ENCODE results near the gene FOXM1. TPM values are rescaled to one million over a fixed set of nuclear protein-coding genes. Genes with fewer than 3 reads are reported as not detected.

FOXM1 gene
- total RNA-seq, 6 experiments from 2014 or later: 41.9 to 96.4 (median 89.6) TPM

DNA sequence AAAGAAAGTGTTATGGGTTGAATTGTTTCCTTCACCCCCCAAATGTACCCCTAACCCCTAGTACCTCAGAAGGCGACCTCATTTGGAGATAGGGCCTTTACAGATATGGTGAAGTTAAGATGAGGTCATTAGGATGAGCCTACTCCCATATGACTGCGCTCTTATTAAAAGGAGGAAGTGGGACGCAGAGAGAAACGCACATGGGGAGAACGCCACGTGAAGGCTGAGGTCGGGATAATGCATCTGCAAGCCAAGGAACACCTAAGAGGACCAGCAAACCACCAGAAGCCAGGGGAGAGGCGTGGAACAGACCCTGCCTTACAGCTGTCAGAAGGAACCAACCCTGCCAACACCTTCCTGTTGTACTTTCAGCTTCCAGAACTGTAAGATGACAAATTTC lies 40.4 kb downstream of the FOXM1 start:
- H3K4me1 Mint-ChIP-seq (ENCODE audit: low read depth): peaks cover 12% of the 10 kb centered on the region; the same call in 1 of the 2 replicates
- H3K27me3 Mint-ChIP-seq (ENCODE audit: insufficient read depth): peaks cover 8% of the 10 kb centered on the region
- DNase-seq: no peak
- no peaks in the 10 kb centered on the region for H3K9me3 Mint-ChIP-seq
- peaks cover 4% of the 10 kb centered on the region; the same call in 1 of the 2 replicates for H3K36me3 Mint-ChIP-seq (ENCODE audit: low read depth)
- no peak overlapping the region for H3K27ac Mint-ChIP-seq
- H3K4me3 Mint-ChIP-seq: no peak overlapping the region
- TF ChIP-seq, protein P1, sequence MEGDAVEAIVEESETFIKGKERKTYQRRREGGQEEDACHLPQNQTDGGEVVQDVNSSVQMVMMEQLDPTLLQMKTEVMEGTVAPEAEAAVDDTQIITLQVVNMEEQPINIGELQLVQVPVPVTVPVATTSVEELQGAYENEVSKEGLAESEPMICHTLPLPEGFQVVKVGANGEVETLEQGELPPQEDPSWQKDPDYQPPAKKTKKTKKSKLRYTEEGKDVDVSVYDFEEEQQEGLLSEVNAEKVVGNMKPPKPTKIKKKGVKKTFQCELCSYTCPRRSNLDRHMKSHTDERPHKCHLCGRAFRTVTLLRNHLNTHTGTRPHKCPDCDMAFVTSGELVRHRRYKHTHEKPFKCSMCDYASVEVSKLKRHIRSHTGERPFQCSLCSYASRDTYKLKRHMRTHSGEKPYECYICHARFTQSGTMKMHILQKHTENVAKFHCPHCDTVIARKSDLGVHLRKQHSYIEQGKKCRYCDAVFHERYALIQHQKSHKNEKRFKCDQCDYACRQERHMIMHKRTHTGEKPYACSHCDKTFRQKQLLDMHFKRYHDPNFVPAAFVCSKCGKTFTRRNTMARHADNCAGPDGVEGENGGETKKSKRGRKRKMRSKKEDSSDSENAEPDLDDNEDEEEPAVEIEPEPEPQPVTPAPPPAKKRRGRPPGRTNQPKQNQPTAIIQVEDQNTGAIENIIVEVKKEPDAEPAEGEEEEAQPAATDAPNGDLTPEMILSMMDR (IDR thresholded peaks at IDR 0.05): no peak

DNA sequence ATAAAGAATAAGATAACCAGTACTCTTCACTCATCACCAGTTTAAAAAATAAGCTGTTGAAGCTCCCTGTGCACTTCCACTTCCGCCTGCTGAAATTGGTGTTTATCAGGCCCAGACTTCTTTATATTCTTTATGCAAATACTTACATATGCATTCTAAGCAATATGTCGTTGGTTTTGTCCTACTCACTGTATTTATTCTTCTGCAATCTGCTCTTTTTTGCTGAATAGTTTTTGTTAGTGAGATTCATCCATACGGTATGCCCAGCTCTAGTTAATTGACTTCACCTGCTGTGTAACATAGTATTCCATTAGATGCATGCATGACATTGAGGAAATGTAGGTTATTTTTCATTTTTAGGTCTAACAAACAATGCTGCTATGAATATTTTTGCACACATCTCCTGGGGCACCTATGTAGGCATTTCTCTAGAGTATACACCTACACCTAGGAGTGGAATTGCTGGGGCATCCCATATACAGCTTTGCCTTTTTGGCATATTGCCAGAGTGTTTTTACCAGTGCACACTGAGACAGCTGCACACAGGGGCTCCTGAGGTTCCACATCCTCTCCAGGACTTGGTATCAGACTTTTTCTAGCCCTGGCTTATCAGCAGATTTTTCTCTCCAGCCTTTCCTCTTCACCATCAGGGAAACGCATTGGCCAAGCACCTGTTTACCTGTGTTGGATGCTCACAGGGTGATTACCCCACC lies 41.1 kb downstream of the FOXM1 start:
- peaks cover 5% of the 10 kb centered on the region; the same call in 1 of the 2 replicates for H3K36me3 Mint-ChIP-seq (ENCODE audit: low read depth)
- H3K4me3 Mint-ChIP-seq: no peak overlapping the region
- peaks cover 9% of the 10 kb centered on the region for H3K27me3 Mint-ChIP-seq (ENCODE audit: insufficient read depth)
- peaks cover 12% of the 10 kb centered on the region; the same call in 1 of the 2 replicates for H3K4me1 Mint-ChIP-seq (ENCODE audit: low read depth)
- no peak overlapping the region for H3K27ac Mint-ChIP-seq
- TF ChIP-seq, protein P1 (IDR thresholded peaks at IDR 0.05): no peak
- no peaks in the 10 kb centered on the region for H3K9me3 Mint-ChIP-seq
- DNase-seq: no peak

DNA sequence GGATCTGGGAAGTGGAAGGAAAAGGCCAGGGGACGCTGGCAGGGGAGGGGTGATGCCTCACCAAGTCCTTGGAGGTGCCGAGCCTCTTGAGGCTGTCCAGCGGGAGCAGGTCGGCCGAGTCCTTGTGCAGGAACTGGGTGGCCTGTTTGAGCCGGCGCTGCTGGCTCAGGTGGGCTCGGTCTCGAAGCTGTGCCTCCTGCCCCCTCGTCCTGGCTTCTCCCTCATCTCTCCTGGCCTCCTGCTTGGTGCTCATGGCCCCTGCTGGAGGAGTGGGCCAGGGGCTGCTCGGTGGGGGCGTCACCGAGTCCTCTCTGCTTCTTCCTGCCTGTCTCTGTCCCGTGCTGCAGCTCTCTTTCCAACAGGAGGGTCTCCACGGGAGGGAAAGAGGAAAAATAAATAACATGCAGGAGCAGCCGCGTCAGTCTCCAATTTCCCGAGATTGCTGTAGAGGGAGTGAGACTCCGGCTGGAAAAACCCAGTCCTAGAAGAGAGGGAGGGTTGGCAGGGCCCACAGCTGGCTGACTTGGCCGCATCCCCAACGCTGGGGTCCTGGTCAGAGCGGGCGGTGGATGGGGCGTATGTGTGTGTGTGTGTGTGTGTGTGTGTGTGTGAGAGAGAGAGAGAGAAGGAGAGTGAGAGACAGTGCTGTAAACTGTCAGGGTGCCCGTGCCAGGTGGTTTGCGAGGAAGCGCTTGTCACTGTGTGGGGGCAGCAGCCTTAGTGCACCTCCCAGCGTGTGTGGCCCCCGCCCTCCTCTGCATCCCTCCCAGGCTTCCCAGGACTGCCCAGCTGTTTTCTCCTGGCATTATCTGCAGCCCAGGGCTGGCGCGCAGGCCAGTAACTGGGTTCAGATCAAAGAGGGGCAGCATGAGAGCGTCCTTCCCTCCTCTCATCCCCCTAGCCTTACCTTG lies 42.1 kb downstream of the FOXM1 start, which contains the start of gene NRIP2:
TSS of gene NRIP2 (minus strand) at position 455 of the 911 bp plus-strand sequence. CDS start at position 403, 52 bp downstream.
- Mint-ChIP-seq H3K9me3 (no peaks in the 10 kb centered on the region), H3K4me3 (peak within 1 kb of the TSS; percentile 62), H3K27me3 (ENCODE audit: insufficient read depth) (peaks cover 10% of the 10 kb centered on the region), H3K4me1 (ENCODE audit: low read depth) (peaks cover 12% of the 10 kb centered on the region; the same call in 1 of the 2 replicates), H3K27ac (no peak within 1 kb of the TSS), H3K36me3 (ENCODE audit: low read depth) (peaks cover 5% of the 10 kb centered on the region; the same call in 1 of the 2 replicates)
- TF ChIP-seq, protein P1 (IDR thresholded peaks at IDR 0.05): no peak
- no peak for DNase-seq

DNA sequence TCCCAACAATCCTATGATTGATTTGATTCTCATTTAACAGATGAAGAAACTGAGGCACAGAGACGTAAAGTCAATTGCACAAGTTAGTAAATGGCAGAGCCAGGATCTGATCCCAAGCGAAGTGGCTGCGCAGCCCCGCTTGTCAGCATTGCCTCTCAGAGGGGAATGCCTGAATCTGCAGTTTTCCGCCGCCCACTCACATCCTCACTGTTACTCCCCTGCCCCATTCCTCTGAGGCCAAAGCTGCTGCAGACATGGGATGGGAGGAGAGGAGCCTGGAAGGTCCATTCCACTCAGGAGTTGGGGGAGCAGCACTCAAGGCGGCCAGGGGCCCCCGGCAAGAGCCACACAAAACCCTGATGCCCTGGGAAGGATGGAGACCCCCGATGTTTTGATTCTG lies 43.2 kb downstream of the FOXM1 start:
- H3K4me3 Mint-ChIP-seq: no peak overlapping the region
- TF ChIP-seq, protein P1 (IDR thresholded peaks at IDR 0.05): no peak
- no peak overlapping the region for H3K27ac Mint-ChIP-seq
- peaks cover 5% of the 10 kb centered on the region; the same call in 1 of the 2 replicates for H3K36me3 Mint-ChIP-seq (ENCODE audit: low read depth)
- no peak for DNase-seq
- peaks cover 10% of the 10 kb centered on the region for H3K27me3 Mint-ChIP-seq (ENCODE audit: insufficient read depth)
- H3K9me3 Mint-ChIP-seq: no peaks in the 10 kb centered on the region
- peaks cover 12% of the 10 kb centered on the region; the same call in 1 of the 2 replicates for H3K4me1 Mint-ChIP-seq (ENCODE audit: low read depth)

DNA sequence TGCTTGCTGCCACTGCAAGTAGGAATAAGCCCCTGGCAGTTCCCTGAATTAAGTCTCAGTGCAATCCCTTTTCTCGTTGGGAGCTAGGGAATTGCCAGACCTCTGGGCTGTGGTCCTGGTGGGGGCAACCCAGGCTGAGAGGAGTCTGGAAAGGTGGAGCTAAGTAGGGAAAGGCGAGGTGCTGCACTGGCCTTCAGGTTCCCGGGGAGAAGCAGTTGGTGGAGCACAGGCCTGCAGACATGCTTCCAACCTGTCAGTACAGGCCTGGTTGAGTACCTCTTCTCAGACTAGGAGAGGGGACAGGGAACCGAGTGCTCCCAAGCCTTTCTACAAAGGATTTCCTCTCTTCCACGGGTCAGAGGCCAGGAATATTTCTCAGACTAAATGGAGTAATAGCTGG lies 43.6 kb downstream of the FOXM1 start:
- Mint-ChIP-seq H3K27me3 (ENCODE audit: insufficient read depth) (peaks cover 10% of the 10 kb centered on the region), H3K36me3 (ENCODE audit: low read depth) (peaks cover 6% of the 10 kb centered on the region; the same call in 1 of the 2 replicates), H3K4me1 (ENCODE audit: low read depth) (peaks cover 12% of the 10 kb centered on the region; the same call in 1 of the 2 replicates), H3K9me3 (no peaks in the 10 kb centered on the region), H3K27ac (no peak overlapping the region), H3K4me3 (no peak overlapping the region)
- TF ChIP-seq, protein P1 (IDR thresholded peaks at IDR 0.05): no peak
- DNase-seq: no peak

Measured in HFFc6 (cell line).